HCT116 (cell line): ENCODE results near the gene TRIOBP.

ENCODE experiments used
- POLR2A ChIP-seq: IDR thresholded peaks from 2 replicates; pipeline ENCODE4 v1.7.0; 2011; ENCODE audit warnings: borderline replicate concordance; ENCODE audit not compliant: insufficient read depth, insufficient read length; ENCODE audit errors: extremely low read depth
- POLR2AphosphoS5 ChIP-seq: IDR thresholded peaks from 2 replicates; pipeline ENCODE4 v1.6.1; 2011; ENCODE audit warnings: mild to moderate bottlenecking, low read depth, low read length, moderate library complexity
- ZBTB33 ChIP-seq: IDR thresholded peaks from 2 replicates; pipeline ENCODE4 v1.6.1; 2011; ENCODE audit warnings: mild to moderate bottlenecking, low read length, moderate library complexity; ENCODE audit not compliant: insufficient replicate concordance; ENCODE audit errors: extremely low read depth
- TF ChIP-seq, protein P1 (sequence below), 3 experiments: fragments of 200-600 bp in 1 of 3; sonication (generic) in 1 of 3; IDR thresholded peaks in 2 of 3; conservative IDR thresholded peaks in 1 of 3; 2 replicates each; pipeline ENCODE4 v1.5.1; 2012 to 2017; ENCODE audit warnings: low read depth in 2 of 3, low read length in 2 of 3, antibody characterized with exemption in 1 of 3, borderline replicate concordance in 1 of 3, control low read depth in 1 of 3, mild to moderate bottlenecking in 1 of 3, mixed read lengths in 1 of 3, mixed run types in 1 of 3, moderate library complexity in 1 of 3; ENCODE audit not compliant: insufficient read depth in 1 of 3

- TF ChIP-seq POLR2A (no peak), ZBTB33 (no peak), POLR2AphosphoS5 (no peak)
- TF ChIP-seq, protein P1, sequence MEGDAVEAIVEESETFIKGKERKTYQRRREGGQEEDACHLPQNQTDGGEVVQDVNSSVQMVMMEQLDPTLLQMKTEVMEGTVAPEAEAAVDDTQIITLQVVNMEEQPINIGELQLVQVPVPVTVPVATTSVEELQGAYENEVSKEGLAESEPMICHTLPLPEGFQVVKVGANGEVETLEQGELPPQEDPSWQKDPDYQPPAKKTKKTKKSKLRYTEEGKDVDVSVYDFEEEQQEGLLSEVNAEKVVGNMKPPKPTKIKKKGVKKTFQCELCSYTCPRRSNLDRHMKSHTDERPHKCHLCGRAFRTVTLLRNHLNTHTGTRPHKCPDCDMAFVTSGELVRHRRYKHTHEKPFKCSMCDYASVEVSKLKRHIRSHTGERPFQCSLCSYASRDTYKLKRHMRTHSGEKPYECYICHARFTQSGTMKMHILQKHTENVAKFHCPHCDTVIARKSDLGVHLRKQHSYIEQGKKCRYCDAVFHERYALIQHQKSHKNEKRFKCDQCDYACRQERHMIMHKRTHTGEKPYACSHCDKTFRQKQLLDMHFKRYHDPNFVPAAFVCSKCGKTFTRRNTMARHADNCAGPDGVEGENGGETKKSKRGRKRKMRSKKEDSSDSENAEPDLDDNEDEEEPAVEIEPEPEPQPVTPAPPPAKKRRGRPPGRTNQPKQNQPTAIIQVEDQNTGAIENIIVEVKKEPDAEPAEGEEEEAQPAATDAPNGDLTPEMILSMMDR (IDR thresholded peaks at IDR 0.05 in 2 of 3, conservative IDR thresholded peaks at IDR 0.05 in 1 of 3; ENCODE audit: borderline replicate concordance in 1 of 3, insufficient read depth in 1 of 3, low read depth in 2 of 3, low read length in 2 of 3), result no peak
These were observed 7.8 kb downstream of the TRIOBP start for GRCh38 chr22:37704645-37705044.
